ENCODE measurements around the gene SNAP47.

Gene SNAP47

DNA sequence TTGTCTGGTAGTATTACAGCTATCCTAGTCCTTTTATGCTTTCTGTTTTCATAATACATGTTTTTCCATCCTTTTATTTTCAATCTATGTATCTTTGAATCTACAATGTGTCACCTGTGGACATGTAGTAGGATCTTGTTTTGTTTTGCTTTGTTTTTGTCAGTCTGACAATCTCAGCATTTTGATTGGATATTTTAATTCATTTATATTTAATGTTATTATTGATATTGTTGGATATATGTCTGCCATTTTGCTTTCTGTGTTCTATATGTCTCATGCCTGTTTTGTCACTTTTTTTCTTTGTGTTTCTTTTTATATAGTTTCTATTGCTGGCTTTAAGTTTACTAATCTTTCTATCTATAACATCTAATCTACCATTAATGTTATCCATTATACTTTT lies 68.7 kb downstream of the SNAP47 start:
- Histone ChIP-seq H3K36me3 (ENCODE audit: insufficient read depth, low read length) (no peaks in the 10 kb centered on the region), H3K4me1 (ENCODE audit: insufficient read depth, low read length, severe bottlenecking) (no peaks in the 10 kb centered on the region), H3K27ac (ENCODE audit: low read depth, low read length, poor library complexity, severe bottlenecking) (no peak overlapping the region), H3K9me3 (ENCODE audit: low read length) (no peaks in the 10 kb centered on the region), H3K4me3 (ENCODE audit: low read depth, low read length, poor library complexity, severe bottlenecking) (no peak overlapping the region), H2AFZ (ENCODE audit: low read length) (no peak overlapping the region), H3K4me2 (ENCODE audit: low read length) (no peak overlapping the region), H3F3A (ENCODE audit: insufficient read depth, low read length) (no peaks in the 10 kb centered on the region), H4K20me1 (ENCODE audit: insufficient read depth, low read length) (no peaks in the 10 kb centered on the region), H3K79me2 (ENCODE audit: insufficient read depth, low read length) (no peaks in the 10 kb centered on the region), H3K9ac (ENCODE audit: low read length) (no peak overlapping the region), H3K9me2 (ENCODE audit: low read depth, low read length) (no peaks in the 10 kb centered on the region), H3K27me3 (ENCODE audit: insufficient read depth, low read length) (no peaks in the 10 kb centered on the region)
- no peak for TF ChIP-seq EZH2 (IDR thresholded peaks at IDR 0.05; ENCODE audit: borderline replicate concordance, low read length)

DNA sequence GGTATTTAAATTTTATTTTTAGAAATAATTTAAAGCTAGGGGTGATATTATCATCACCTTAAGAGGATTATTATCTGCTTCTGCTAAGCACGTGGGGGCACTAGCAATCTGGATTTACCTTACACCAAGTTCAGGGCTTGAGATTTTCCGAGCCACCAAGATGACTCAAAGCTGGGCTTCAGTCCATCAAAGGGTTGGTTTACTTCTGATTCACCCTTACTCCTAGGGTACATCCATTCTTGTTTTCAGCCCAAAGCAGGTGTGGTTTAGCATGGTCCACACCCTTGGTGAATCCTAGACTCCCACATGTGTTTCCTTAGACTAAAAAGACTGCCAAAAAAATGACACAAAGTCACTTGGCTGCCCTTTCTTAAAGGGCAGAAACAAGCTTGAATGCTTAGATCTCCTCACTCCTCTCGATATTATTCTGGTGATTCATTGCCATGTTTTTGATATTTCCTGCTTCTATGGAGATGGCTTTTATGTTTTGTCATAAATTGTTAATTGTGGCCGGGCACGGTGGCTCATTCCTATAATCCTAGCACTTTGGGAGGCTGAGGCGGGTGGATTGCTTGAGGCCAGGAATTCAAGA lies 70.5 kb downstream of the SNAP47 start:
- Histone ChIP-seq H3F3A (ENCODE audit: insufficient read depth, low read length) (no peaks in the 10 kb centered on the region), H3K27ac (ENCODE audit: low read depth, low read length, poor library complexity, severe bottlenecking) (no peak overlapping the region), H3K9me2 (ENCODE audit: low read depth, low read length) (no peaks in the 10 kb centered on the region), H3K9me3 (ENCODE audit: low read length) (no peaks in the 10 kb centered on the region), H3K9ac (ENCODE audit: low read length) (no peak overlapping the region), H2AFZ (ENCODE audit: low read length) (no peak overlapping the region), H3K79me2 (ENCODE audit: insufficient read depth, low read length) (no peaks in the 10 kb centered on the region), H3K36me3 (ENCODE audit: insufficient read depth, low read length) (no peaks in the 10 kb centered on the region), H3K27me3 (ENCODE audit: insufficient read depth, low read length) (no peaks in the 10 kb centered on the region), H3K4me1 (ENCODE audit: insufficient read depth, low read length, severe bottlenecking) (no peaks in the 10 kb centered on the region), H4K20me1 (ENCODE audit: insufficient read depth, low read length) (no peaks in the 10 kb centered on the region), H3K4me2 (ENCODE audit: low read length) (no peak overlapping the region), H3K4me3 (ENCODE audit: low read depth, low read length, poor library complexity, severe bottlenecking) (no peak overlapping the region)
- no peak for TF ChIP-seq EZH2 (IDR thresholded peaks at IDR 0.05; ENCODE audit: borderline replicate concordance, low read length)
- TF ChIP-seq, protein P1, sequence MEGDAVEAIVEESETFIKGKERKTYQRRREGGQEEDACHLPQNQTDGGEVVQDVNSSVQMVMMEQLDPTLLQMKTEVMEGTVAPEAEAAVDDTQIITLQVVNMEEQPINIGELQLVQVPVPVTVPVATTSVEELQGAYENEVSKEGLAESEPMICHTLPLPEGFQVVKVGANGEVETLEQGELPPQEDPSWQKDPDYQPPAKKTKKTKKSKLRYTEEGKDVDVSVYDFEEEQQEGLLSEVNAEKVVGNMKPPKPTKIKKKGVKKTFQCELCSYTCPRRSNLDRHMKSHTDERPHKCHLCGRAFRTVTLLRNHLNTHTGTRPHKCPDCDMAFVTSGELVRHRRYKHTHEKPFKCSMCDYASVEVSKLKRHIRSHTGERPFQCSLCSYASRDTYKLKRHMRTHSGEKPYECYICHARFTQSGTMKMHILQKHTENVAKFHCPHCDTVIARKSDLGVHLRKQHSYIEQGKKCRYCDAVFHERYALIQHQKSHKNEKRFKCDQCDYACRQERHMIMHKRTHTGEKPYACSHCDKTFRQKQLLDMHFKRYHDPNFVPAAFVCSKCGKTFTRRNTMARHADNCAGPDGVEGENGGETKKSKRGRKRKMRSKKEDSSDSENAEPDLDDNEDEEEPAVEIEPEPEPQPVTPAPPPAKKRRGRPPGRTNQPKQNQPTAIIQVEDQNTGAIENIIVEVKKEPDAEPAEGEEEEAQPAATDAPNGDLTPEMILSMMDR (IDR thresholded peaks at IDR 0.05; ENCODE audit: low read length): no peak

DNA sequence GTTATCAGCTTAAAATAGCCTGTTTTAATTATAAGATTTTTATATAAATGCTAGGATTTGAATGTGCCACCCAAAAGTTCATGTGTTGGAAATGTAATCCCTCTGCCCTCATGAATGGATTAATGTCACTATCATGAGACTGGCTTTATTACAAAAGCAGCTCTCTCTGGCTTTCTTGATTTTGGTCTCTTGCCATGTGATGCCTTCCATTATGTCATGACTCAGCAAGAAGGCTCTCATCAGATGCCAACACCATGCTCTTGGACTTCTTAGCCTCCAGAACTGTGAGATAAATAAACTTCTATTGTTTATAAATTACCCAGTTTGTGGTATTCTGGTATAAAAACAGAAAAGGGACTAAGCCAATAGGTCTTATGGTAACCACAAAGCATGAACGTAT lies 73.3 kb downstream of the SNAP47 start:
- Histone ChIP-seq H3K36me3 (ENCODE audit: insufficient read depth, low read length) (no peaks in the 10 kb centered on the region), H3K9ac (ENCODE audit: low read length) (no peak overlapping the region), H3K27me3 (ENCODE audit: insufficient read depth, low read length) (no peaks in the 10 kb centered on the region), H3K79me2 (ENCODE audit: insufficient read depth, low read length) (no peaks in the 10 kb centered on the region), H2AFZ (ENCODE audit: low read length) (no peak overlapping the region), H3K4me2 (ENCODE audit: low read length) (no peak overlapping the region), H3K4me3 (ENCODE audit: low read depth, low read length, poor library complexity, severe bottlenecking) (no peak overlapping the region), H4K20me1 (ENCODE audit: insufficient read depth, low read length) (no peaks in the 10 kb centered on the region), H3K9me2 (ENCODE audit: low read depth, low read length) (no peaks in the 10 kb centered on the region), H3K9me3 (ENCODE audit: low read length) (no peaks in the 10 kb centered on the region), H3F3A (ENCODE audit: insufficient read depth, low read length) (no peaks in the 10 kb centered on the region), H3K27ac (ENCODE audit: low read depth, low read length, poor library complexity, severe bottlenecking) (no peak overlapping the region), H3K4me1 (ENCODE audit: insufficient read depth, low read length, severe bottlenecking) (no peaks in the 10 kb centered on the region)
- TF ChIP-seq, protein P1 (IDR thresholded peaks at IDR 0.05; ENCODE audit: low read length): no peak
- no peak for TF ChIP-seq EZH2 (IDR thresholded peaks at IDR 0.05; ENCODE audit: borderline replicate concordance, low read length)

DNA sequence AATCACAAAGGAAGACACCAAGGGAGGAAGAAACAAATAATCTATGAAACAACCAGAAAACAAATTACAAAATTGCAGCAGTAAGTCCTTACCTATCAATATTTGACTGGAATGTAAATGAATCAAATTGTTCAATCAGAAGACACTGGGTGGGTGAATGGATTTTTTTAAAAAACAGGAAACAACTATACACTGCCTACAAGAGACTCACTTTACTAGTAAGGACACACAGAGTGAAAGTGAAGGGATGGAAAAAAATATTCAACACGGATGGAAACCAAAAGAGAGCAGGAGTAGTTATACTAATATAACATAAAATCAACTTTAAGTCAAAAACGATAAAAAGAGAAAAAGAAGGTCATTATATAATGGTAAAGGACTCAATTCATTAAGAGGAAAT lies 73.8 kb downstream of the SNAP47 start:
- Histone ChIP-seq H3K79me2 (ENCODE audit: insufficient read depth, low read length) (no peaks in the 10 kb centered on the region), H3K27me3 (ENCODE audit: insufficient read depth, low read length) (no peaks in the 10 kb centered on the region), H3K4me1 (ENCODE audit: insufficient read depth, low read length, severe bottlenecking) (no peaks in the 10 kb centered on the region), H3K4me2 (ENCODE audit: low read length) (no peak overlapping the region), H3F3A (ENCODE audit: insufficient read depth, low read length) (no peaks in the 10 kb centered on the region), H2AFZ (ENCODE audit: low read length) (no peak overlapping the region), H3K36me3 (ENCODE audit: insufficient read depth, low read length) (no peaks in the 10 kb centered on the region), H3K27ac (ENCODE audit: low read depth, low read length, poor library complexity, severe bottlenecking) (no peak overlapping the region), H3K9me3 (ENCODE audit: low read length) (no peaks in the 10 kb centered on the region), H3K4me3 (ENCODE audit: low read depth, low read length, poor library complexity, severe bottlenecking) (no peak overlapping the region), H3K9me2 (ENCODE audit: low read depth, low read length) (no peaks in the 10 kb centered on the region), H4K20me1 (ENCODE audit: insufficient read depth, low read length) (no peaks in the 10 kb centered on the region), H3K9ac (ENCODE audit: low read length) (no peak overlapping the region)
- no peak for TF ChIP-seq EZH2 (IDR thresholded peaks at IDR 0.05; ENCODE audit: borderline replicate concordance, low read length)
- TF ChIP-seq, protein P1 (IDR thresholded peaks at IDR 0.05; ENCODE audit: low read length): no peak

Measured in OCI-LY1 (cell line).